ENCODE results near the gene TMCC3. TPM values are rescaled to one million over a fixed set of nuclear protein-coding genes. Genes with fewer than 3 reads are reported as not detected.

TMCC3 gene
- polyA plus RNA-seq, 1 donor from 2014 or later: 1.9 TPM

GRCh38 chr12:94671917-94672316, 21.6 kb upstream of the TMCC3 start:
- Histone ChIP-seq H3K9me3 (ENCODE audit: low read length) (no peaks in the 10 kb centered on the region), H3K27me3 (ENCODE audit: insufficient read depth, low read depth, low read length) (no peaks in the 10 kb centered on the region), H3K27ac (ENCODE audit: low read length) (no peak overlapping the region), H3K9ac (ENCODE audit: low read length) (no peak overlapping the region), H3K4me3 (ENCODE audit: low read length) (no peak overlapping the region), H4K20me1 (ENCODE audit: insufficient read depth) (no peaks in the 10 kb centered on the region), H3K79me2 (replicated peaks; ENCODE audit: insufficient read depth, low read length) (no peaks in the 10 kb centered on the region), H2AFZ (ENCODE audit: low read depth, low read length) (no peak overlapping the region), H3K9me2 (ENCODE audit: insufficient read depth, low read length) (no peaks in the 10 kb centered on the region), H3K36me3 (ENCODE audit: insufficient read depth, low read length) (no peaks in the 10 kb centered on the region), H3F3A (ENCODE audit: insufficient read depth, low read length, poor library complexity, severe bottlenecking) (no peaks in the 10 kb centered on the region), H3K4me2 (ENCODE audit: low read length) (no peak overlapping the region)
- TF ChIP-seq EZH2 (IDR thresholded peaks at IDR 0.05; ENCODE audit: borderline replicate concordance, insufficient read depth, low read length, poor library complexity, severe bottlenecking): no peak
- TF ChIP-seq RAD21 (conservative IDR thresholded peaks at IDR 0.05): no peak
- TF ChIP-seq REST (IDR thresholded peaks at IDR 0.05; ENCODE audit: borderline replicate concordance): no peak
- no peak for TF ChIP-seq SMC3 (conservative IDR thresholded peaks at IDR 0.05; ENCODE audit: poor library complexity)
- TF ChIP-seq TAF1 (IDR thresholded peaks at IDR 0.05; ENCODE audit: low read depth): no peak
- no peak for TF ChIP-seq EP300 (conservative IDR thresholded peaks at IDR 0.05; ENCODE audit: poor library complexity, severe bottlenecking)
- TF ChIP-seq MXI1 (conservative IDR thresholded peaks at IDR 0.05; ENCODE audit: poor library complexity, severe bottlenecking): no peak
- TF ChIP-seq CTCF (IDR thresholded peaks at IDR 0.05; ENCODE audit: poor library complexity, severe bottlenecking): no peak
- TF ChIP-seq POLR2AphosphoS5 (IDR thresholded peaks at IDR 0.05): no peak

GRCh38 chr12:94670898-94671297, 20.5 kb upstream of the TMCC3 start:
- no peak overlapping the region for H3K9ac ChIP-seq (ENCODE audit: low read length)
- no peaks in the 10 kb centered on the region for H3K9me3 ChIP-seq (ENCODE audit: low read length)
- no peaks in the 10 kb centered on the region for H3K27me3 ChIP-seq (ENCODE audit: insufficient read depth, low read depth, low read length)
- H3K27ac ChIP-seq (ENCODE audit: low read length): no peak overlapping the region
- no peaks in the 10 kb centered on the region for H3K36me3 ChIP-seq (ENCODE audit: insufficient read depth, low read length)
- TF ChIP-seq EP300 (conservative IDR thresholded peaks at IDR 0.05; ENCODE audit: poor library complexity, severe bottlenecking): no peak
- TF ChIP-seq EZH2 (IDR thresholded peaks at IDR 0.05; ENCODE audit: borderline replicate concordance, insufficient read depth, low read length, poor library complexity, severe bottlenecking): no peak
- no peak for TF ChIP-seq MXI1 (conservative IDR thresholded peaks at IDR 0.05; ENCODE audit: poor library complexity, severe bottlenecking)
- TF ChIP-seq CTCF (IDR thresholded peaks at IDR 0.05; ENCODE audit: poor library complexity, severe bottlenecking): no peak
- no peak for TF ChIP-seq RAD21 (conservative IDR thresholded peaks at IDR 0.05)
- no peak for TF ChIP-seq REST (IDR thresholded peaks at IDR 0.05; ENCODE audit: borderline replicate concordance)
- H4K20me1 ChIP-seq (ENCODE audit: insufficient read depth): no peaks in the 10 kb centered on the region
- H3K9me2 ChIP-seq (ENCODE audit: insufficient read depth, low read length): no peaks in the 10 kb centered on the region
- no peak overlapping the region for H3K4me2 ChIP-seq (ENCODE audit: low read length)
- no peak overlapping the region for H3K4me3 ChIP-seq (ENCODE audit: low read length)
- no peak overlapping the region for H2AFZ ChIP-seq (ENCODE audit: low read depth, low read length)
- H3F3A ChIP-seq (ENCODE audit: insufficient read depth, low read length, poor library complexity, severe bottlenecking): no peaks in the 10 kb centered on the region
- H3K79me2 ChIP-seq (replicated peaks; ENCODE audit: insufficient read depth, low read length): no peaks in the 10 kb centered on the region

Data from neural cell (in vitro differentiated cells).